T-helper 2 cell (primary cell): ENCODE data around the gene WBP1L.

Experiments used
- DNase-seq, 5 experiments: peaks; one replicate each; pipeline versions ENCODE4 v3.0.0 to v3.0.0-alpha.2; 2012 to 2022

Gene WBP1L

GRCh38 chr10:102759497-102760210 is 15.9 kb downstream of the WBP1L start:
- DNase-seq: no peak

DNA sequence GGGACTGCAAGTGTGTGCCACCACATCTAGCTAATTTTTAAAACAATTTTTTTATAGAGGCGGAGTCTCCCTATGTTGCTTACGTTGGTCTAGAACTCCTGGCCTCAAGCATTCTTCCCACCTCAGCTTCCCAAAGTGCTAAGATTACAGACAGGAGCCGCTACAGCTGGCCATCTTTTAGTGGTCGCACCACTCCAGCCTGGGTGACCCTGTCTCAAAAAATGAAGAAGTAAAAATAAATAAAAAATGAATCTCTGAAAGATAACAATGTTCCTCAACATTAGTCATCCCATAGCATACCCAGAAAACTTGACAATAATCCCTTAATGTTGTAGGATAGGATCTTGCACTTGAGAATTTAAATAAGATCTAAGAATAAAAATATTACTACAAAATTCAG is 18.2 kb downstream of the WBP1L start:
- no peak for DNase-seq

- no peak for DNase-seq
Measured at GRCh38 chr10:102762401-102763015, 18.8 kb downstream of the WBP1L start.

DNA sequence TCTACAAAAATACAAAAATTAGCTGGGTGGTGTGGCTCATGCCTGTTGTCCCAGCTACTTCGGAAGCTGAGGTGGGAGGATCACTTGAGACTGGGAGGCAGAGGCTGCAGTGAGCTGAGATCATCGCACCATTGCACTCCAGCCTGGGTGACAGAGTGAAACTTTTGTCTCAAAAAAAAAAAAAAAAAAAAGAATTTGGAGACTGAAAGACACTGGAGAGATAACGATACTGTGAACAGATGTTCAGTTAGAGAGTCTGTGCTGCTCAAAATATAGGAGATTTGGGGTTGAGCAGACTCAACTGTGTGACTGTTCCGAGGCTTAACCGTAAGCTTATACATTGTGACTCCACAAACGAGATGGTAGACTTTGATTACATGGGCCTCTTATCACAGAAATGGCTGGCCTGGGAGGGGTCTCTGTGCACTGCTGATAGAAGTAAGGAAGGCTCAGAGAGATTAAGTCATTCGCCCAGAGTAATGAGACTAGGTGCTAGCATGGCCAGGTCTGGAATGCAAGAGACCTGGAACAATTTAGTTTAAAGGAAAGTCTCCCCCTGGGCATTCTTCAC is 19.4 kb downstream of the WBP1L start:
- DNase-seq: no peak

GRCh38 chr10:102764470-102765161 is 20.9 kb downstream of the WBP1L start:
- no peak for DNase-seq

DNA sequence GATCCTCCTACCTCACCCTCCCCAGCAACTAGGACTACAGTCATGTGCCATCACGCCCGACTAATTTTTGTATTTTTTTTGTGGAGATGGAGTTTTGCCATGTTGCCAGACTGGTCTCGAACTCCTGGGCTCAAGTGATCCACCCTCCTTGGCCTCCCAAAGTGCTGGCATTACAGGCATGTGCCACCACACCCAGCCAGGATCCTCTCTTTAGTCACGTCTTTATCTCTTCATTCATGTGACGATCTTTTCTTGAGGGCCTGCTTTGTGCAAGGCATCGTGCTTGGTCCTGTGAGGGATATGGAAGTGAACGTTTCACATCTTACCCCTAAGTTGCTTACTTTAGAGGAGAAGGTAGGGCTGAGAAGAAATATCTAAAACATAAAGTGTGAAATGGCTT is 21.6 kb downstream of the WBP1L start:
- DNase-seq: no peak

DNA sequence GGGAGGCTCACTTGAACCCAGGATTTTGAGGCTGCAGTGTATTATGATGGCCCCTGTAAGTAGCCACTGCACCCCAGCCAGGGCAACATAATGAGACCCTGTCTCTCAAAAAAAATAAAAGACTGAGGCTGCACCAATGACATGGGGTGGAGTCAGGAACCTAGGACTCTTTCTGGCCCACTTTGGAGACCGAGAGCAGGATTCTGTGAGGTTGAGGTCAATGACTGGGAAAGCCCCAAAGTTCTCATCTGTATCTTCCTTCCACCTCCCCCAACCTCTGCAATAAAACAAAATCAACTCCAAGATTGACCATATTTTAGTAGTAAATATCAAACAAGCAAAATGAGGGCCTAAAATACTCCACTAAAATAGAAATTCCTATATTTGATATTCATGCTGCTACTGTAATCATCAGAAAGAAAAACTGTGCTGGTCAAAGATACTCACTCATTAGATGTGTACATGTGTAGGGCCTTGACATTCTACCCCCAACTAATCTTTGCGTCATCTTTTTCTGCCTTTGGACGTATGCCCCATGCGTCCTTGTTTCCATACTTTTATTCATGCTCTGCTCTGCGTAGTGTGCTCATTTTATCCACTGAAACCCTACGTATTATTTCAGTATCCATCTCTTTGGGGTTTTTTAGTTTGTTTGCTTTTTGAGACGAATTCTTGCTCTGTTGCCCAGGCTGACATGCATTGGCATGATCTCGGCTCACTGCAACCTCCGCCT is 23.8 kb downstream of the WBP1L start:
- DNase-seq: peak in 1 of 5 experiments; percentile 74

DNA sequence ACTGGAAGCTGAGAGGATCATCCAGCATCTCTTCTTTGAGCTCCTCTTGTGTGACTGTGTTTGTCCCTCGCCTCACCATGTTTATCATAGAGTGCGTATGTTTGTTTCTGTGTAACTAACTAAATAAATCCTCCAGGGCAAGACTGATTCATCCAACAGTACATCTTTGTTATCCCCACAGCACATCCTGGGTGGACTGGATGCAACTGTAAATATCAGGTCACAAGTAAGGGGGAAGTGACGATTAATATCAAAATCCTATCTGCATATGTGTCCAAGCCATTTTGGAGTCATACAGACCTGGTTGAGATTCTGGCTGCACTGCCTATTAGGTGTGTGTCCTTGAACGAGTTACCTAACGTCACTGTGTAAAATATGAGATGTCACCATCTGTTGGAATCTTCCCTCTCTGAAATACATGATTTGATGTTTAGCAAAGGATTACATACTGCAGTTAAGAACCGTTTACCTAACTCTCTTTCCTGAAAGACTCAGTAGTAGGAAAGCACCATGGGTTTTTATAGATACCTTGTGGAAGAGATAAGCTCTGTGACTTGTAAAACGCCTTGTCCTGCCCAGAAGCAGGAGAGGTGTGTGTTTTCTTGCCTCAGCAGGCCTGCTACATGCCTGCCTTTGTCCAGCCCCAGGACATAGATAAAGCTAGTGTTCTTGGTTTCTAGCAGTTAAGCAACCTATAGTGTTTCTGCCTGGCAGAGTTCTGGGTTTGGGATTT is 25.8 kb downstream of the WBP1L start:
- DNase-seq: peak in 1 of 5 experiments; percentile 49

DNA sequence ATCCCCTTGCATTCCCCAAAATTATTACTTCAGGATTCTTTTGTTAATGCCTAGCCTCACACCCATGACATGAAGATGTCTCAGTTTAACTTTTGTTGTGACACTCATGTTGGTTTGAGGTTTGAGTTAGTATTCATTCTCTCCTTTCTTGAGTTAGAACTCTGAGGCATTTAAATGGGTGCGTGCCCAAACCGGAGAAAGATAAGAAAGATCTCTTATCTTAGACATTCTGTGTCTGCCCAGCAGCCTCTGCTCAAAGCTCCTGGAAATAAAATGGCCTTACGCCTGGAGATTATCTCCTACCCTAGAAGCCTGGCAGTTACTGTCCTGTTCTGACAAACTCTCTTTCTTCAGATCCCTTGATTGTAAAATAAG is 26.3 kb downstream of the WBP1L start:
- peak in 1 of 5 experiments; percentile 87 for DNase-seq

- DNase-seq: no peak
Measured at GRCh38 chr10:102770792-102771191, 27.0 kb downstream of the WBP1L start.

GRCh38 chr10:102773320-102773719 is 29.6 kb downstream of the WBP1L start:
- DNase-seq: no peak

- peak in 1 of 5 experiments; percentile 62 for DNase-seq
Measured at GRCh38 chr10:102773986-102774385, 30.2 kb downstream of the WBP1L start.

DNA sequence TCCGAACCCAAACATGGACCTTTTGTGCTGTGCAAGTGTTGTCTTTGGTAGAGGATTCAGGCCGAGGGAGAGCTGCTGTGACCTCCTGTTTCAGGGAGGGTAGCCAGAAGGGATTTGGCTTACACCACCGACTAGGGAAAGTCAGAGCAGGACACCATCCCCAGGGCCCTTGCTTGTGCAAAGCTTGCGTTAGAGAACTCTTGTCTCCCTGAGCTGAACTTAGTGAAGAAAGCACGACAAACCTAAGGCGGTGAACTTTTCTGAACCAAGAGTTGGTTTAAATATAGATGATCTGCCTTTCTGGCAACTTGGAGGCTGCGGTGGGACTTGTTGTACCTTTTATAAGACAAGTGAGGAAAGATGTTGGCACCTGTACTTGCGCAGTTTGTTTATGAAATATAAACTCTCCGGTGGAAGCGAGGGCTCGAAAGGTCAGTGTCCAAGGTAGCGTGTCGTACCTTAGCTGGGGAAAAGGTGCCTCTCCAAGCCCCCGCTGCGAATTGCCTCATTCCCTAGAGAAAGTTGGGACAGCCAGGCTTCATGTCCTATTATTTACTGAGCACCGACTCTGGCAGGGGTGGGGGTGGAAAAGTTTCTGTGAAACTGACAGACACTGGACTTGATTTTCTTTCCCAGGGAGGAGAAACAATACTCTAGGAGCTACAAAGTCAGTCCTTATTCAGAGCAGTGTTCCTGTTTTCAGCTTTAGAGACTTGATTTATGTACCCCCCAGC is 31.6 kb downstream of the WBP1L start:
- no peak for DNase-seq

- no peak for DNase-seq
Measured at GRCh38 chr10:102775935-102776669, 32.4 kb downstream of the WBP1L start.

GRCh38 chr10:102776779-102777456 is 33.2 kb downstream of the WBP1L start:
- DNase-seq: no peak

DNA sequence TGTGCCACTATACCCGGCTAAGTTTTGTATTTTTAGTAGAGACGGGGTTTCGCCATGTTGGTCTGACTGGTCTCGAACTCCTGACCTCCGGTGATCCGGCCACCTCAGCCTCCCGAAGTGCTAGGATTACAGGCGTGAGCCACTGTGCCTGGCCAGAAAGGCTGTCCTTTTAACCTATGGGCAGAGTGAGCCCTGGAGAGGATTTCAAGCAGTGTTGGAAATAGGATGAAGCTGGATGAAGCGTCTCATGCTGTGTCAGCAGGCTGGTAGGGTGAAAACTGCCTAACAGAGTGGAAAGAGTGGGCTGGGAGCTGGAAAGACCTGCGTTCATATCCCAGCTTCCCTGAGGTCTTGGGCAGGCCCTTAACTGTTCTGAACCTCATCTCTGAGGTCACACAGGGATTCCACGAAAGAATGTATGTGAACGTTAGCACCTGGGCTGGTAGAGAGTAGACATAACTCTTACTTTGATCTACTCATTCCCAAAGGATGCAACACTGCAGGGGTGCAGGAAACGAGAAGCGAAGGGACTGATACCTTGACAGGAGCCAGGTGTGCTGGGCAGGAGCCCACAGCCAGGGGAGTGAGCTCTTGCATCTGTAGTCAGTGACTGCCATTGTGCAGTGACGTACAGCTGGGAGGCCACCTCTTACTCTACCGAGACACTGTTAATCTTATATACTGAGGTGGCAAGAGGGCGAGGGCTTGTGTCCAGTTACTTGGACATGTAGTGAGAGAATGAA is 34.1 kb downstream of the WBP1L start:
- DNase-seq: no peak

DNA sequence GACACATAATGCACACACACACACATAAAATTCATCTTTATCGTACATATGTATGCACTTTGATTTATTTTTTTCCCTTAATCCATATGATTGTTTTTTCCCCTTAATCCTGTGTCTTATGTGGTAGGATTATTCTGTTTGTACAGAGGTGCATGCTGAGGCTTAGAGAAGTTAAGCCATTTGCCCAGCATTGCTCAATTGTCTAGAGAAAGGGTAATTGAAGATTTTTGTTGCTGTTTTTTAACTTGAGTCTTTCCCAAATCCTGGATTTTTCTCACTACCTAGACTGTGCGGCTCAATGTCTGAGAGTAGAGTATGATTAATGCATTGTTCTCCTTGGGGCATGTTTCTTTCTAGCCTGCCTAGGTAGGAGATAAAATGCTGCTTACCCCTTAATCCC is 35.0 kb downstream of the WBP1L start:
- no peak for DNase-seq

DNA sequence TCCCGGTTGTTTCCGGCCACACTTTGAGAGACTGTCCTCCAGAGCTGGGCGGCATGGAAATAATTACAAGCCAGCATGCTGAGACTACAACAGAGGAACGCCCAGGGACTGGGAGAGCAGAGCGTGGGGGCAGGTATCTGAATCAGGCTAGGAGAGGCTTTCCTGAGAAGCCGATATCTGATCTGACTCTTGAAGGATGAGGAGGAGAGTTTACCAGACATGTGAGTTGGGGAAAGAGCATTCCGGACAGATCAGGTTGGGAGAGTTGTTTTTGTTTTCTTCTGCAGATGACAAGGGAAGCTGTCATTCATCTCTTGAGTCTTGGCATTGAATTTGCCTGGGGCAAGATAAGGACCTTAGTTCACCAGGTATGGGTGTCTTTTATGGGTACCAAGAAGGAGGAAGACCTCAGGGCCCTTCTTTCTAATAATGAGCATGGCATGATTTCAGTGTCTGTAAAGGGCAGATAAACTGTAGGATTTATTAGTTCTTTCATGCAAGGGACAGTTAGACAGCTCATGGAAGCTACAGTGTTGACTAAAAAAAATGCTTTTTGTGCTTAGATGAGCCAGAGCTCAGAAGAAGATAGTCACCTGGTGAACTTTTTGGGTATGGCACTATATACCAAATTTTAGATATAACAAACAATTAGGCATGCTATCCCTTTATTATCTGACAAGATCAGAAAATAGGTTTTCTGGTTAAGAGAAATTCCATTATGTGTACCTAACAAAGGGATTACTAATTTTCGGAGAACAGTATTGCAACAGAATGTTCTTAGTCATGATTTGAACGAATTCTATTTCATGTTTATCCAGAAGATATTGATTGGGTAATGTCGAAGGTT is 36.2 kb downstream of the WBP1L start:
- no peak for DNase-seq

DNA sequence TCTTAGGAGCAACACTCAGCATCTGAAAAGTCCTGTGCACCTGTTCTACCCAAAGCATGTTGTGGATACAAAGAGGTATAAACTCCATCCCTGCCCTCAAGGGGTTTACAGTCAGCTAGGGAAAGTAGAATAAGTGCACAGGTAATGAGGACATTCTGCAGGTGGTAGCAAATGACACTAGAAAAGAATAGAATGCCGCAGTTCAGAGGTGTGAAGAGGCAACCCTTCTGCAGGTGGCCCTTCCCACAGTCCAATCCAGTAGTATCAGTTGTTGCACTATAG is 36.7 kb downstream of the WBP1L start:
- DNase-seq: no peak
